Measurements from ENCODE around the gene OSCAR.

Gene OSCAR

DNA sequence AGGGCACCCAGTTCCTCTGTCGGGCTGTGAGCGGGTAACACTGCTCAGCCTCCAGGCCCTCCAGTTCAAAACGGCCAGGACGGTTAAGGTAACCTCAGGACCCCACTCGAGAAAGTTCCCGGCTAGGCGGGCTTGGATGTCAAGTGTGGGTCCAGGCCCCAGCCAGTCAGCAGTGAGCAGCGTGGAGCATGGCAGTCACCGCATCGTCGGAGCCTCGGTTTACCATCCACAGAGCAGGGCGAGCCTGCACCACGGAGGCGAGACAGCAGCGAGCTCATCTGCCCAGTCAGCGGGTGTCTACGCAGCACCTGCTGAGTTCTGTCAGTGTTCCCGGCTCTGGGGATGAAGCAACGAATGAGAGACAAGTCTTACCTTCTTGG lies 29.0 kb upstream of the OSCAR start:
- no peak overlapping the region for H3K4me3 ChIP-seq (ENCODE audit: severe bottlenecking)
- H3K4me1 ChIP-seq (ENCODE audit: insufficient read depth, poor library complexity, severe bottlenecking), result no peaks in the 10 kb centered on the region
- no peaks in the 10 kb centered on the region for H3K27me3 ChIP-seq (ENCODE audit: insufficient read depth, poor library complexity, severe bottlenecking)
- DNase-seq (ENCODE audit: low spot score) (no peak), ATAC-seq (ENCODE audit: low read depth) (no peak)
- H3K36me3 ChIP-seq (ENCODE audit: low read depth), result peaks cover 25% of the 10 kb centered on the region
- TF ChIP-seq, protein P1, sequence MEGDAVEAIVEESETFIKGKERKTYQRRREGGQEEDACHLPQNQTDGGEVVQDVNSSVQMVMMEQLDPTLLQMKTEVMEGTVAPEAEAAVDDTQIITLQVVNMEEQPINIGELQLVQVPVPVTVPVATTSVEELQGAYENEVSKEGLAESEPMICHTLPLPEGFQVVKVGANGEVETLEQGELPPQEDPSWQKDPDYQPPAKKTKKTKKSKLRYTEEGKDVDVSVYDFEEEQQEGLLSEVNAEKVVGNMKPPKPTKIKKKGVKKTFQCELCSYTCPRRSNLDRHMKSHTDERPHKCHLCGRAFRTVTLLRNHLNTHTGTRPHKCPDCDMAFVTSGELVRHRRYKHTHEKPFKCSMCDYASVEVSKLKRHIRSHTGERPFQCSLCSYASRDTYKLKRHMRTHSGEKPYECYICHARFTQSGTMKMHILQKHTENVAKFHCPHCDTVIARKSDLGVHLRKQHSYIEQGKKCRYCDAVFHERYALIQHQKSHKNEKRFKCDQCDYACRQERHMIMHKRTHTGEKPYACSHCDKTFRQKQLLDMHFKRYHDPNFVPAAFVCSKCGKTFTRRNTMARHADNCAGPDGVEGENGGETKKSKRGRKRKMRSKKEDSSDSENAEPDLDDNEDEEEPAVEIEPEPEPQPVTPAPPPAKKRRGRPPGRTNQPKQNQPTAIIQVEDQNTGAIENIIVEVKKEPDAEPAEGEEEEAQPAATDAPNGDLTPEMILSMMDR (IDR thresholded peaks at IDR 0.05; ENCODE audit: poor library complexity, severe bottlenecking), result no peak
- no peak overlapping the region for H3K27ac ChIP-seq (ENCODE audit: poor library complexity, severe bottlenecking)
- H3K9me3 ChIP-seq (ENCODE audit: severe bottlenecking), result no peaks in the 10 kb centered on the region

DNA sequence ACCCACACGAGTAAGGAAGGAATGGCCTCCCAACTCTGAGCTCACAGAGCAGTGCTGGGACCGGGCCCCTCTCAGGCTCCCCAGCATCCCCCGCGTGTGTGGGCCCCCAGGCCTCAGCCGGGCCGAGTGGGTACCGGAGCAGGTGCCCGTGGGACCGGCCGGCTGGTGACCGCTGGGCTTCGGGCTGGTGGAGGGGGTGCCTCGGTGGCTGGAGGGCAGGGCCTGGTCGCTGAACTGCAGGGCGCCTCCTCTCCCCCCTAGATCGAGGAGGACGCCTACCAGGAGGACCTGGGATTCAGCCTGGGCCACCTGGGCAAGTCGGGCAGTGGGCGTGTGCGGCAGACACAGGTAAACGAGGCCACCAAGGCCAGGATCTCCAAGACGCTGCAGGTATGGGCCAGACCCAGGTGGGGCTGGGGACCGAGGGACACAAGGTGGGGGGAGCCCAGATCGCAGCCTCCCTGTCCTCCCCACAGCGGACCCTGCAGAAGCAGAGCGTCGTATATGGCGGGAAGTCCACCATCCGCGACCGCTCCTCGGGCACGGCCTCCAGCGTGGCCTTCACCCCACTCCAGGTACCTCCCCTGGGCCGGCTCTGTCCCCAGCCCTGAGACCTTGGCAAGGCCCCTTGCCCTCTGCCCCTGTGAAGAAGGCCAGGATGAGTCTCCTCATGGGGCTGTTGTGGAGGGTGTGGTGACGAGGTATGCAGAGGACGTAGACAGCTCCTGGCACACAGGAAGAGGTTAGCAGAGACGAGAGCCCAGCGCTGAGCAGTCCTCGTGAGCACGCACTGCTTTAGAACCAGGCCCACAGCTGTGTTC lies 28.4 kb upstream of the OSCAR start:
- ATAC-seq (ENCODE audit: low read depth) (no peak), DNase-seq (ENCODE audit: low spot score) (no peak)
- H3K27ac ChIP-seq (ENCODE audit: poor library complexity, severe bottlenecking), result no peak overlapping the region
- H3K4me3 ChIP-seq (ENCODE audit: severe bottlenecking), result no peak overlapping the region
- H3K36me3 ChIP-seq (ENCODE audit: low read depth), result peaks cover 31% of the 10 kb centered on the region
- no peaks in the 10 kb centered on the region for H3K9me3 ChIP-seq (ENCODE audit: severe bottlenecking)
- H3K27me3 ChIP-seq (ENCODE audit: insufficient read depth, poor library complexity, severe bottlenecking), result no peaks in the 10 kb centered on the region
- H3K4me1 ChIP-seq (ENCODE audit: insufficient read depth, poor library complexity, severe bottlenecking), result no peaks in the 10 kb centered on the region
- TF ChIP-seq, protein P1 (IDR thresholded peaks at IDR 0.05; ENCODE audit: poor library complexity, severe bottlenecking), result no peak

DNA sequence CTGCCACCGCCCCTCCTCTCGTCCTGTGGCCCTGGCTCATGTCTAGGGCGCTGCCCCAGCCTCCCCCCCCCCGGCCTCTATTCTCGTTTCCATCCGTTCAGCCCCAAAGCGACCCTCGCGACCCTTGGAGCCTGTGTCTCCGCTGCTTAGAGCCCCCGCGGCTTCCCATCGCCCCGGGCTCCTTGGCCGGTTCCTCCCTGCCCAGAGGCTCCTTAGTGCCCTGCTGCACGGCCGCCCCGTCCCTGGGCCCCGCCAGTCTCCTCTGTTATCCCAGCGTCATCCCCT lies 27.8 kb upstream of the OSCAR start:
- TF ChIP-seq, protein P1 (IDR thresholded peaks at IDR 0.05; ENCODE audit: poor library complexity, severe bottlenecking), result no peak
- DNase-seq (ENCODE audit: low spot score), result no peak
- no peak for ATAC-seq (ENCODE audit: low read depth)
- Histone ChIP-seq H3K9me3 (ENCODE audit: severe bottlenecking) (no peaks in the 10 kb centered on the region), H3K27ac (ENCODE audit: poor library complexity, severe bottlenecking) (no peak overlapping the region), H3K36me3 (ENCODE audit: low read depth) (peaks cover 37% of the 10 kb centered on the region), H3K27me3 (ENCODE audit: insufficient read depth, poor library complexity, severe bottlenecking) (no peaks in the 10 kb centered on the region), H3K4me1 (ENCODE audit: insufficient read depth, poor library complexity, severe bottlenecking) (no peaks in the 10 kb centered on the region), H3K4me3 (ENCODE audit: severe bottlenecking) (no peak overlapping the region)

DNA sequence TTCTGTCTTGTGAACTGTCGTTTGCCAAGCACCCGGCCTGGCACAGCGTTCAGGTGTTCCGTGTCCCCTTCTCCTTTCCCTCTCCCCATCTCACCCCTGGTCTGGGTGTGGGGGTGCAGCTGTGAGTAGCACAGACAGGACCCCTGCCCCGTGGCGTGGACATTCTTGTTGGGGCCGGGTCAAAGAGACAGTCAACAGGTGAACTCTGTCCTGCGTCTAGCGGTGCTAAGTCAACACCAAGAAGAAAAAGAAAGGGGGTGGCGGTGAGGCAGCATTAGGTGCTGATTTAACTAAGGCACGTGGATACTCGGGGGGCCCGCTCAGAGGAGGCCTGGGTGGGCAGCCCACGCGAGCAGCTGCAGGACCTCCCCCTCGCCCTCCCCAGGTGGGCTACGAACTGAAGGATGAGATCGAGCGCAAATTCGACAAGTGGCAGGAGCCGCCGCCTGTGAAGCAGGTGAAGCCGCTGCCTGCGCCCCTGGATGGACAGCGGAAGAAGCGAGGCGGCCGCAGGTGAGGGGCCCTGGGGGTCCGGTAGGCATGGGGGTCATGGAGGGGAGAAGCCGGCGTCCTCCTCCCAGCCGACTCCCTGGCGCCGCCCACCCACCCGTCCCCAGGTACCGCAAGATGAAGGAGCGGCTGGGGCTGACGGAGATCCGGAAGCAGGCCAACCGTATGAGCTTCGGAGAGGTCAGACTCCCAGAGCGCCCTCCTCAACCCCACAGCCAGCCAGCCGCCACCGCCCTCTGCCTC lies 27.3 kb upstream of the OSCAR start:
- Histone ChIP-seq H3K36me3 (ENCODE audit: low read depth) (peaks cover 37% of the 10 kb centered on the region), H3K4me3 (ENCODE audit: severe bottlenecking) (no peak overlapping the region), H3K4me1 (ENCODE audit: insufficient read depth, poor library complexity, severe bottlenecking) (no peaks in the 10 kb centered on the region), H3K27me3 (ENCODE audit: insufficient read depth, poor library complexity, severe bottlenecking) (no peaks in the 10 kb centered on the region), H3K9me3 (ENCODE audit: severe bottlenecking) (no peaks in the 10 kb centered on the region), H3K27ac (ENCODE audit: poor library complexity, severe bottlenecking) (no peak overlapping the region)
- ATAC-seq (ENCODE audit: low read depth) (no peak), DNase-seq (ENCODE audit: low spot score) (no peak)
- TF ChIP-seq, protein P1 (IDR thresholded peaks at IDR 0.05; ENCODE audit: poor library complexity, severe bottlenecking), result no peak

DNA sequence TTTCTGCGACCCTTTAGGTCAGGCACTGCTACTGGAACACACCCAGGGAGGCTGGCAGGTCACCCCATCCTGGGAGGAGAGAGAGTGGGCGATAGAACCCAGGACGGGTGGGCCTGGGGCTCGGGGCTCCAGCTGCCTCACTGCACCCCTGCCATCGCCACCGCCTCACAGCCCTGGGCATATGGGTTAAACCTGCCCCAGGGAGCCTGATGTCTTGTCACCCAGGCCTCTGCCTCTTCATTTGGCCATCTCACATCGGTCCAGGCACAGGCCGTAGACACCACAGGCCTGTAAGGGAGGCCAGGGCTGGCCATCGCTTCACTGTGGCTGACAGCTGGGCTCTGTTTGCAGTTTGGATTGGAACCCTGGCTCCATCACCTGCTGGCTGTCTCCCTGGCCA lies 25.1 kb upstream of the OSCAR start:
- DNase-seq (ENCODE audit: low spot score) (no peak), ATAC-seq (ENCODE audit: low read depth) (no peak)
- H3K27ac ChIP-seq (ENCODE audit: poor library complexity, severe bottlenecking), result no peak overlapping the region
- H3K27me3 ChIP-seq (ENCODE audit: insufficient read depth, poor library complexity, severe bottlenecking), result no peaks in the 10 kb centered on the region
- H3K36me3 ChIP-seq (ENCODE audit: low read depth), result peaks cover 54% of the 10 kb centered on the region
- H3K9me3 ChIP-seq (ENCODE audit: severe bottlenecking), result no peaks in the 10 kb centered on the region
- TF ChIP-seq, protein P1 (IDR thresholded peaks at IDR 0.05; ENCODE audit: poor library complexity, severe bottlenecking), result no peak
- no peak overlapping the region for H3K4me3 ChIP-seq (ENCODE audit: severe bottlenecking)
- H3K4me1 ChIP-seq (ENCODE audit: insufficient read depth, poor library complexity, severe bottlenecking), result no peaks in the 10 kb centered on the region

Data from RWPE2 (cell line).